OCI-LY3 (cell line): ENCODE data around the gene BICRA.

Source experiments
- H2AFZ ChIP-seq: fragments of 200-600, 300-600 bp; shearing (Covaris generic); 2 replicates; pipeline ENCODE4 v1.6.0; 2014; ENCODE audit warnings: antibody characterized with exemption, low read depth, low read length
- H3K27ac ChIP-seq: fragments of 200-600, 300-600 bp; sonication (generic); 2 replicates; pipeline ENCODE4 v1.5.1; 2014; ENCODE audit warnings: mild to moderate bottlenecking, low read length, moderate library complexity, mixed read lengths
- H3K27me3 ChIP-seq: fragments of 200-600, 300-600 bp; sonication (generic); 2 replicates; pipeline ENCODE4 v1.6.1; 2014; ENCODE audit warnings: low read depth, low read length, mixed read lengths
- H3K36me3 ChIP-seq: fragments of 200-600, 300-600 bp; sonication (generic); replicated peaks from 2 replicates; pipeline ENCODE3; 2014; ENCODE audit warnings: low read depth, low read length, mixed read lengths
- H3K4me1 ChIP-seq: fragments of 300-600, 200-600 bp; sonication (generic); 2 replicates; pipeline ENCODE4 v1.6.1; 2014; ENCODE audit warnings: low read length, mixed read lengths
- H3K4me2 ChIP-seq: fragments of 200-600, 300-600 bp; sonication (generic); 2 replicates; pipeline ENCODE4 v1.6.1; 2014; ENCODE audit warnings: low read length, mixed read lengths
- H3K4me3 ChIP-seq: fragments of 300-600, 200-600 bp; sonication (generic); 2 replicates; pipeline ENCODE4 v1.5.1; 2014; ENCODE audit warnings: antibody characterized with exemption, mild to moderate bottlenecking, low read length, moderate library complexity
- H3K79me2 ChIP-seq: fragments of 300-600, 200-600 bp; shearing (Covaris generic); 2 replicates; pipeline ENCODE4 v1.6.1; 2014; ENCODE audit warnings: mild to moderate bottlenecking, low read length, mixed read lengths
- H3K9ac ChIP-seq: fragments of 300-600, 200-600 bp; shearing (Covaris generic); 2 replicates; pipeline ENCODE4 v1.6.0; 2014; ENCODE audit warnings: mild to moderate bottlenecking, low read length, moderate library complexity
- H3K9me3 ChIP-seq: fragments of 200-600, 300-600 bp; shearing (Covaris generic); 2 replicates; pipeline ENCODE4 v1.6.1; 2014; ENCODE audit warnings: low read length, mixed read lengths; ENCODE audit not compliant: insufficient read depth
- H4K20me1 ChIP-seq: fragments of 200-600, 300-600 bp; sonication (generic); 2 replicates; pipeline ENCODE4 v1.6.1; 2016; ENCODE audit warnings: low read length, mixed read lengths; ENCODE audit not compliant: insufficient read depth
- EZH2phosphoT487 ChIP-seq: fragments of 200-600 bp; shearing (Covaris generic); IDR thresholded peaks from 2 replicates; pipeline ENCODE4 v1.6.1; 2018; ENCODE audit warnings: antibody characterized with exemption, mixed run types, low read depth
- TF ChIP-seq, protein P1 (sequence below): fragments of 200-600, 300-600 bp; sonication (generic); IDR thresholded peaks from 2 replicates; pipeline ENCODE4 v1.5.1; 2014; ENCODE audit warnings: antibody characterized with exemption, low read length, low read depth

The BICRA gene

DNA sequence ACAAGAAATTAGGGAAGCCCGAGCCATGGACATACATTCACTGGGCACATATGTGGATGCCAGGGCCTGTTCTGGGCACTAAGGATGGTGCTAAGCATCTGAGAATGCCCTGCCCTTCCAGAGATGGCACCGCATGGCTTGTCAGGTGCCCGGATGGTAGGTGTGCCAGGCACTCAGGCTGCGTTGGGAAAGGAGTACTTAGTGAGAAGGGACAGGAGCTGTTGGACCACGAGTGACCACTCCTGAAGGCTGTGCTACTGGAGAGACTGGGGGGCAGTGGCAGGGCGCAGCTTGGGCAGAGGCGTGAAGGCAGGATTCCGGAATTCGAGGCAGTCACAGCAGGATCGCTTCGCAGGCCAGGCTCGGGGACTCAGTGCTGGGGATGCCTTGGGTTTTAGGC is 66.3 kb downstream of the BICRA start:
- Histone ChIP-seq H3K9me3 (no peaks in the 10 kb centered on the region), H4K20me1 (0 out of 2 replicates have a peak, but pooled peaks cover 13% of the 10 kb centered on the region), H3K4me2 (no peak overlapping the region), H3K9ac (no peak overlapping the region), H3K36me3 (peaks cover 25% of the 10 kb centered on the region), H3K79me2 (no peaks in the 10 kb centered on the region; the same call in 1 of the 2 replicates), H3K4me1 (no peaks in the 10 kb centered on the region), H3K27ac (no peak overlapping the region), H3K4me3 (no peak overlapping the region), H2AFZ (no peak overlapping the region), H3K27me3 (no peaks in the 10 kb centered on the region)
- TF ChIP-seq, protein P1, sequence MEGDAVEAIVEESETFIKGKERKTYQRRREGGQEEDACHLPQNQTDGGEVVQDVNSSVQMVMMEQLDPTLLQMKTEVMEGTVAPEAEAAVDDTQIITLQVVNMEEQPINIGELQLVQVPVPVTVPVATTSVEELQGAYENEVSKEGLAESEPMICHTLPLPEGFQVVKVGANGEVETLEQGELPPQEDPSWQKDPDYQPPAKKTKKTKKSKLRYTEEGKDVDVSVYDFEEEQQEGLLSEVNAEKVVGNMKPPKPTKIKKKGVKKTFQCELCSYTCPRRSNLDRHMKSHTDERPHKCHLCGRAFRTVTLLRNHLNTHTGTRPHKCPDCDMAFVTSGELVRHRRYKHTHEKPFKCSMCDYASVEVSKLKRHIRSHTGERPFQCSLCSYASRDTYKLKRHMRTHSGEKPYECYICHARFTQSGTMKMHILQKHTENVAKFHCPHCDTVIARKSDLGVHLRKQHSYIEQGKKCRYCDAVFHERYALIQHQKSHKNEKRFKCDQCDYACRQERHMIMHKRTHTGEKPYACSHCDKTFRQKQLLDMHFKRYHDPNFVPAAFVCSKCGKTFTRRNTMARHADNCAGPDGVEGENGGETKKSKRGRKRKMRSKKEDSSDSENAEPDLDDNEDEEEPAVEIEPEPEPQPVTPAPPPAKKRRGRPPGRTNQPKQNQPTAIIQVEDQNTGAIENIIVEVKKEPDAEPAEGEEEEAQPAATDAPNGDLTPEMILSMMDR: no peak
- no peak for TF ChIP-seq EZH2phosphoT487

DNA sequence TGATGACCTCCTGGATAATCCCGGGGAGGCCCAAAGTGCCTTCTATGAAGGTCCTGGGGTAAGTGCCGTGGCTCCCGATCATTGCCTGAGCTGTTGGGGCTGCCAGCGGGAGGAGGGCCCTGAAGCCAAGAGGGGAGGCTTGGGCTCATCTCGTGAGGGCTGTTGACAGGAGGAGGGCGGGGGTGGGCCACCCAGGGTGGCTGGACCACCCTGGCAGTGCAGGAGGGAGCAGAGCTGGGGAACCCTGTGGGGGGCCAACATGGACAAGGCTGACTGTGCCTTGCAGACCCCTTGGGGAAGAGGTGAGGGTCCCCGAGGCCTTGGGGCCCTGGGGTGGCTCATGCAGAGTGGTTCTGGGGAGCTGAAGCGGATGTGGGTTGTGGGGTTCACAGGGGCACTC is 66.9 kb downstream of the BICRA start:
- Histone ChIP-seq H3K27ac (no peak overlapping the region), H2AFZ (no peak overlapping the region), H3K4me2 (no peak overlapping the region), H3K36me3 (peaks cover 26% of the 10 kb centered on the region), H3K9me3 (no peaks in the 10 kb centered on the region), H3K79me2 (no peaks in the 10 kb centered on the region), H3K27me3 (no peaks in the 10 kb centered on the region), H4K20me1 (0 out of 2 replicates have a peak, but pooled peaks cover 13% of the 10 kb centered on the region), H3K4me3 (no peak overlapping the region), H3K4me1 (no peaks in the 10 kb centered on the region), H3K9ac (no peak overlapping the region)
- no peak for TF ChIP-seq EZH2phosphoT487
- TF ChIP-seq, protein P1: no peak

DNA sequence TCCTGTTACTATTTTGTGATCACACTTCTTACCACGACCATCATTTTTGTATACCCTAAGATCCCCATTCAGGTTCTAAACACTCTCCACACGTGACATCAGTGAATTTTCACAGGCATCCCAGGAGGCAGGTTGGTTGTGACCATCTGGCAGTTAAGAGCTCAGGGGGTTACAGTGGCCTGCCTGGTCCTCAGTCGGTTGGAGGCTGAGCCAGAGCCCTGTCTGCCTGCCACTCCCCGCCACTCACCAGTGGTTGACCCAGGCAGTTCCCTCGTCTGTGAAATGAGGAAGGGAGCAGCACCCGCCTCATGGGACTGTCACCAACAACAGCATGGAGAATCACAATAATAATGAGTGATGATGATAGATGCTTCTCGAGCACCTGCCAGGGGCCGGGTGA is 67.9 kb downstream of the BICRA start:
- no peak overlapping the region for H3K9ac ChIP-seq
- no peak overlapping the region for H3K27ac ChIP-seq
- no peak overlapping the region for H2AFZ ChIP-seq
- no peaks in the 10 kb centered on the region for H3K4me1 ChIP-seq
- no peaks in the 10 kb centered on the region for H3K79me2 ChIP-seq
- no peaks in the 10 kb centered on the region for H3K9me3 ChIP-seq
- 0 out of 2 replicates have a peak, but pooled peaks cover 10% of the 10 kb centered on the region for H4K20me1 ChIP-seq
- peaks cover 26% of the 10 kb centered on the region for H3K36me3 ChIP-seq
- no peak overlapping the region for H3K4me2 ChIP-seq
- H3K27me3 ChIP-seq: no peaks in the 10 kb centered on the region
- TF ChIP-seq EZH2phosphoT487: no peak
- TF ChIP-seq, protein P1: no peak
- no peak overlapping the region for H3K4me3 ChIP-seq

DNA sequence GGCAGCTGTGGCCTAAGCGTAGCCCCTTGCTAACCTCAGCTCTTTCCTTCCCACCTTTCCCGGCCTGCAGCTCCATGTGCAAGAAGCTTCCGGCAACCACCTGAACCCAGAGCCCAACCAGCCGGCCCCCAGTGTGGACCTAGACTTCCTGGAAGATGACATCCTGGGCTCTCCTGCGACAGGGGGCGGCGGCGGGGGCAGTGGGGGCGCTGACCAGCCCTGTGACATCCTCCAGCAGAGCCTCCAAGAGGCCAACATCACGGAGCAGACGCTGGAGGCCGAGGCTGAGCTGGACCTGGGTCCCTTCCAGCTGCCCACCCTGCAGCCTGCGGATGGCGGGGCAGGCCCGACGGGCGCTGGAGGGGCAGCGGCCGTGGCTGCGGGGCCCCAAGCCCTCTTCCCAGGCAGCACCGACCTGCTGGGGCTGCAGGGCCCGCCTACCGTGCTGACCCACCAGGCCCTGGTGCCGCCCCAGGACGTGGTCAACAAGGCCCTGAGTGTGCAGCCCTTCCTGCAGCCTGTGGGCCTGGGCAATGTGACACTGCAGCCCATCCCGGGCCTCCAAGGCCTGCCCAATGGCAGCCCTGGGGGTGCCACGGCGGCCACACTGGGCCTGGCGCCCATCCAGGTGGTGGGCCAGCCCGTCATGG is 70.4 kb downstream of the BICRA start:
- no peaks in the 10 kb centered on the region for H3K79me2 ChIP-seq
- no peak overlapping the region for H3K4me2 ChIP-seq
- no peak overlapping the region for H3K27ac ChIP-seq
- no peak overlapping the region for H2AFZ ChIP-seq
- no peak overlapping the region for H3K9ac ChIP-seq
- TF ChIP-seq, protein P1: no peak
- TF ChIP-seq EZH2phosphoT487: no peak
- H3K9me3 ChIP-seq: no peaks in the 10 kb centered on the region
- no peaks in the 10 kb centered on the region for H3K27me3 ChIP-seq
- peaks cover 19% of the 10 kb centered on the region for H3K36me3 ChIP-seq
- no peaks in the 10 kb centered on the region for H3K4me1 ChIP-seq
- 0 out of 2 replicates have a peak, but pooled peaks cover 3% of the 10 kb centered on the region for H4K20me1 ChIP-seq
- H3K4me3 ChIP-seq: no peak overlapping the region
